ENCODE data around the gene DPF3. TPM values are rescaled to one million over a fixed set of nuclear protein-coding genes. Genes with fewer than 3 reads are reported as not detected.

The DPF3 gene
- total RNA-seq, 2 donors from 2014 or later = 0.78 to 4.0 TPM

GRCh38 chr14:72790887-72791566 lies 102.9 kb downstream of the DPF3 start:
- H3K4me1 ChIP-seq = no peaks in the 10 kb centered on the region
- H3K27ac ChIP-seq = no peak overlapping the region
- ATAC-seq (no peak), DNase-seq (no peak)
- 78 to 80% methylated on average over 8 to 10 of the region's 10 CpGs for WGBS, 2 donors
- TF ChIP-seq CTCF (IDR thresholded peaks at IDR 0.05) (no peak), POLR2A (IDR thresholded peaks at IDR 0.05) (no peak)
- no peaks in the 10 kb centered on the region for H3K9me3 ChIP-seq
- no peaks in the 10 kb centered on the region for H3K36me3 ChIP-seq (replicated peaks in 1 of 2; ENCODE audit: insufficient read depth in 1 of 2, low read depth in 2 of 2)
- intact Hi-C loops (cut with DNase I) = no loop called here
- H3K27me3 ChIP-seq = no peaks in the 10 kb centered on the region
- H3K4me3 ChIP-seq = no peak overlapping the region

DNA sequence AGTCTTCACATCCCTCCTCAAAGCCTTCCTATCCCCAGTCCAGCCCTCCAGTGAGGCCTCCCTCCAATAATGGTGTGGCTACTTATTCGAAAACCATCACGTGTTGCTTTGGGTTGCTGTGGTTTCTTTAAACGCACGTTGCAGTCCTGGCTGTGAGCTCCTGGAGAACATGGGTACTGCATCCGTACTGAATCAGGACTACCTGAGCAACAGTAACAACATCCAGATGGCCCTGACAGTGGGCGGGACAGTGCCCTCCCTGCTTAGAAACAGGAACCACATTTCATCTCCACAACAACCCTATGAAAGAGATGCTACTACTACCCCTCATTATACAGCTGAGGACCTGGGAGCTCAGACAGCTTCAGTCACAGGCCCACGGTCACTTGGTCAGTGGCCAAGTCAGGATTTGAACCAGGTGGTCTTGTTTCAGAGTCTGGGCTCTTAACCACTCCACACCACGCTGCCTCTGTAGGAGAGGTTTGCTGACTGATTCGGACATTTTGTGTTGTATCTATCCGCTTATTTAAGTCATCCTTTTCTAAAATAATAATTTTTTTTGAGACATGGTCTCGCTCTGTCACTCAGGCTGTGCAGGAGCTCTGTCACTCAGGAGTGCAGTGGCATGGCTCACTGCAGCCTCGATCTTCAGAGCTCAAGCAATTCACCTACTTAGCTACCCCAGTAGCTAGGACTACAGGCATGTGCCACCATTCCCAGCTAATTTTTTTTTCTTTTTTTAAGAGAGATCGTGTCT lies 104.8 kb downstream of the DPF3 start:
- Histone ChIP-seq H3K27ac (no peak overlapping the region), H3K4me1 (no peaks in the 10 kb centered on the region), H3K4me3 (no peak overlapping the region), H3K27me3 (no peaks in the 10 kb centered on the region), H3K36me3 (replicated peaks in 1 of 2; ENCODE audit: insufficient read depth in 1 of 2, low read depth in 2 of 2) (no peaks in the 10 kb centered on the region), H3K9me3 (no peaks in the 10 kb centered on the region)
- DNase-seq (no peak), ATAC-seq (no peak)
- no peak for TF ChIP-seq POLR2A (IDR thresholded peaks at IDR 0.05)
- TF ChIP-seq CTCF (IDR thresholded peaks at IDR 0.05) = no peak
- 87 to 93% methylated on average over 13 of the region's 13 CpGs for WGBS, 2 donors
- intact Hi-C loops (cut with DNase I) = no loop called here

DNA sequence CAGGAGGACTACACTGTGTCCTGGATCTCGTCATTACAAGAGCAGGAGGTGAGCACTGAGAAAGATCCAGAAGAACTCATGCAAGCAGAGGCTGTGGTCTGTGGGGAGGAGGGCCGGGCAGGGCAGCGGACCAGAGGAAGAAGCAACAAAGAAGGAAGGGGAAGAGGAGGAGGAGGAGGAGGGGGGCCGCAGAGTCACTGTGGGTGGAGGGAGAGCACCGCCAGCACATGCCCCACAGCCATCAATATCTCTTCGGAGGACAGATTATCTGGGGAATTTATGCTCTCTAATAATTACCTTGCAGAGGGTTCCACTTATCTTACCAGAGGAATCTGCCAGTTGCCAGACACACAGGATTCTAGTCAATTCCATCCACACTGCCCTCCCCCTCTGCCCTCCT lies 105.6 kb downstream of the DPF3 start:
- no peak for DNase-seq
- H3K36me3 ChIP-seq (replicated peaks in 1 of 2; ENCODE audit: insufficient read depth in 1 of 2, low read depth in 2 of 2) = no peaks in the 10 kb centered on the region
- ATAC-seq = no peak
- H3K27me3 ChIP-seq = no peaks in the 10 kb centered on the region
- no peaks in the 10 kb centered on the region for H3K4me1 ChIP-seq
- 43 to 73% methylated on average over 6 of the region's 6 CpGs for WGBS, 2 donors
- H3K4me3 ChIP-seq = no peak overlapping the region
- TF ChIP-seq CTCF (IDR thresholded peaks at IDR 0.05) (no peak), POLR2A (IDR thresholded peaks at IDR 0.05) (no peak)
- H3K9me3 ChIP-seq = no peaks in the 10 kb centered on the region
- intact Hi-C loops (cut with DNase I) = no loop called here
- H3K27ac ChIP-seq = no peak overlapping the region

DNA sequence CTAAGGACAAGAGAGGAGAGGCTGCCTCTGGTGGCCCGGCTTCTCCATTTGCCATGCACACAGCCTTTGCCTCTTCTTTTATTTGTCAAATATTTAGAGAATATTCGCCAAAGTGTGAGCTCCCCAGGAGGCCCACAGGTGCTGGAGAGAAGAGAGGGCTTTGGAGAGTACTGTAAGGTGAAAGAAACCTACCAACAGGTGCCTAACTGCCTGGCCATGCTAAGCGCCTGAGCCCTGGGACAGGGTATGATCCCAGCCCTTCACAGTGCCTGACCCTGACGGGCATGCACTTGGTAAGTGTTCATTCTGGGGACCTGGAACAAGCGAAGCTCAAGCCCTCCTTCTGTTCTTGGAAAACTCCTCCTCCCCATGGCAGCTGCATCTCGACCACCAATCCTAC lies 106.1 kb downstream of the DPF3 start:
- H3K9me3 ChIP-seq = no peaks in the 10 kb centered on the region
- no peak for ATAC-seq
- TF ChIP-seq CTCF (IDR thresholded peaks at IDR 0.05) (no peak), POLR2A (IDR thresholded peaks at IDR 0.05) (no peak)
- H3K4me1 ChIP-seq = no peaks in the 10 kb centered on the region
- H3K36me3 ChIP-seq (replicated peaks in 1 of 2; ENCODE audit: insufficient read depth in 1 of 2, low read depth in 2 of 2) = no peaks in the 10 kb centered on the region
- WGBS, 2 donors = 81 to 84% methylated on average over 6 of the region's 6 CpGs
- H3K27me3 ChIP-seq = no peaks in the 10 kb centered on the region
- no peak overlapping the region for H3K27ac ChIP-seq
- no peak overlapping the region for H3K4me3 ChIP-seq
- DNase-seq = no peak
- intact Hi-C loops (cut with DNase I) = no loop called here
